Measurements from ENCODE around the gene MIEF2. TPM values are rescaled to one million over a fixed set of nuclear protein-coding genes. Genes with fewer than 3 reads are reported as not detected.
A peak's percentile ranks its signal among the peaks of the same experiment; 100 is the strongest.
"Not testable (repeated sequence)": the region's sequence is repeated elsewhere in the genome, so short reads cannot be mapped to it uniquely, and the experiment has no call there.

MIEF2 gene
- polyA plus RNA-seq (2012; ENCODE audit: low read depth, missing spikeins): 3.6 TPM

GRCh38 chr17:18260332-18261145 is at the start of gene MIEF2:
Gene MIEF2, plus strand, starts transcription at chr17:18260662. Its CDS starts 2,059 bp downstream, at chr17:18262721.
- TF ChIP-seq TAF1 (IDR thresholded peaks at IDR 0.05; ENCODE audit: low read depth, low read length) (no peak), POLR2A (IDR thresholded peaks at IDR 0.05; ENCODE audit: low read depth, low read length) (peak; percentile 56; the same call in 1 of the 2 replicates)
- DNase-seq (ENCODE audit: insufficient read length, low spot score) (peak; percentile 99), FAIRE-seq (peak; percentile 98)

- FAIRE-seq (no peak), DNase-seq (ENCODE audit: insufficient read length, low spot score) (no peak)
- TF ChIP-seq POU2F2 (IDR thresholded peaks at IDR 0.05; ENCODE audit: low read depth, low read length): no peak
- TF ChIP-seq PAX5 (IDR thresholded peaks at IDR 0.05; ENCODE audit: insufficient read depth, low read length, severe bottlenecking): no peak
- no peak for TF ChIP-seq TAF1 (IDR thresholded peaks at IDR 0.05; ENCODE audit: low read depth, low read length)
- no peak for TF ChIP-seq POLR2A (IDR thresholded peaks at IDR 0.05; ENCODE audit: low read depth, low read length)
- TF ChIP-seq SPI1 (IDR thresholded peaks at IDR 0.05; ENCODE audit: low read depth, low read length): no peak
- no peak for TF ChIP-seq POLR2AphosphoS5 (IDR thresholded peaks at IDR 0.05; ENCODE audit: low read depth, low read length)
Observed at GRCh38 chr17:18213666-18214270, 46.7 kb upstream of the MIEF2 start.

GRCh38 chr17:18216906-18217305 is 43.6 kb upstream of the MIEF2 start:
- not testable (repeated sequence) for FAIRE-seq; DNase-seq (ENCODE audit: insufficient read length, low spot score)

GRCh38 chr17:18217412-18218015 is 42.9 kb upstream of the MIEF2 start:
- TF ChIP-seq POLR2A (IDR thresholded peaks at IDR 0.05; ENCODE audit: low read depth, low read length) (no peak), SPI1 (IDR thresholded peaks at IDR 0.05; ENCODE audit: low read depth, low read length) (peak; percentile 30; the same call in 1 of the 2 replicates)
- FAIRE-seq (peak; percentile 91), DNase-seq (ENCODE audit: insufficient read length, low spot score) (peak; percentile 76)

GRCh38 chr17:18218756-18219415 is 41.6 kb upstream of the MIEF2 start:
- TF ChIP-seq POLR2AphosphoS5 (IDR thresholded peaks at IDR 0.05; ENCODE audit: low read depth, low read length) (no peak), TAF1 (IDR thresholded peaks at IDR 0.05; ENCODE audit: low read depth, low read length) (no peak), SPI1 (IDR thresholded peaks at IDR 0.05; ENCODE audit: low read depth, low read length) (no peak), POU2F2 (IDR thresholded peaks at IDR 0.05; ENCODE audit: low read depth, low read length) (no peak), POLR2A (IDR thresholded peaks at IDR 0.05; ENCODE audit: low read depth, low read length) (no peak), PAX5 (IDR thresholded peaks at IDR 0.05; ENCODE audit: insufficient read depth, low read length, severe bottlenecking) (no peak)
- FAIRE-seq (no peak), DNase-seq (ENCODE audit: insufficient read length, low spot score) (no peak)

GRCh38 chr17:18224053-18224386 is 36.4 kb upstream of the MIEF2 start:
- FAIRE-seq (no peak), DNase-seq (ENCODE audit: insufficient read length, low spot score) (no peak)
- no peak for TF ChIP-seq POLR2A (IDR thresholded peaks at IDR 0.05; ENCODE audit: low read depth, low read length)
- no peak for TF ChIP-seq TAF1 (IDR thresholded peaks at IDR 0.05; ENCODE audit: low read depth, low read length)

- TF ChIP-seq PAX5 (IDR thresholded peaks at IDR 0.05; ENCODE audit: insufficient read depth, low read length, severe bottlenecking): no peak
- TF ChIP-seq POLR2A (IDR thresholded peaks at IDR 0.05; ENCODE audit: low read depth, low read length): no peak
- no peak for TF ChIP-seq TAF1 (IDR thresholded peaks at IDR 0.05; ENCODE audit: low read depth, low read length)
- no peak for TF ChIP-seq SPI1 (IDR thresholded peaks at IDR 0.05; ENCODE audit: low read depth, low read length)
- TF ChIP-seq POU2F2 (IDR thresholded peaks at IDR 0.05; ENCODE audit: low read depth, low read length): no peak
- no peak for TF ChIP-seq POLR2AphosphoS5 (IDR thresholded peaks at IDR 0.05; ENCODE audit: low read depth, low read length)
- DNase-seq (ENCODE audit: insufficient read length, low spot score) (no peak), FAIRE-seq (no peak)
Observed at GRCh38 chr17:18224387-18225120, 35.9 kb upstream of the MIEF2 start.

- DNase-seq (ENCODE audit: insufficient read length, low spot score) (peak; percentile 100), FAIRE-seq (peak; percentile 98)
- TF ChIP-seq POLR2AphosphoS5 (IDR thresholded peaks at IDR 0.05; ENCODE audit: low read depth, low read length): no peak
- TF ChIP-seq POU2F2 (IDR thresholded peaks at IDR 0.05; ENCODE audit: low read depth, low read length): no peak
- TF ChIP-seq SPI1 (IDR thresholded peaks at IDR 0.05; ENCODE audit: low read depth, low read length): no peak
- TF ChIP-seq POLR2A (IDR thresholded peaks at IDR 0.05; ENCODE audit: low read depth, low read length): no peak
- no peak for TF ChIP-seq PAX5 (IDR thresholded peaks at IDR 0.05; ENCODE audit: insufficient read depth, low read length, severe bottlenecking)
- no peak for TF ChIP-seq TAF1 (IDR thresholded peaks at IDR 0.05; ENCODE audit: low read depth, low read length)
Observed at GRCh38 chr17:18225121-18225641, 35.3 kb upstream of the MIEF2 start, which contains the start of gene LLGL1. Gene LLGL1, plus strand, starts transcription at chr17:18225635. Its CDS starts 48 bp downstream, at chr17:18225683.

GRCh38 chr17:18225642-18226283 is 34.7 kb upstream of the MIEF2 start:
- DNase-seq (ENCODE audit: insufficient read length, low spot score) (no peak), FAIRE-seq (peak; percentile 52)
- TF ChIP-seq SPI1 (IDR thresholded peaks at IDR 0.05; ENCODE audit: low read depth, low read length): no peak
- TF ChIP-seq PAX5 (IDR thresholded peaks at IDR 0.05; ENCODE audit: insufficient read depth, low read length, severe bottlenecking): no peak
- TF ChIP-seq POU2F2 (IDR thresholded peaks at IDR 0.05; ENCODE audit: low read depth, low read length): no peak
- TF ChIP-seq TAF1 (IDR thresholded peaks at IDR 0.05; ENCODE audit: low read depth, low read length): no peak
- no peak for TF ChIP-seq POLR2AphosphoS5 (IDR thresholded peaks at IDR 0.05; ENCODE audit: low read depth, low read length)
- no peak for TF ChIP-seq POLR2A (IDR thresholded peaks at IDR 0.05; ENCODE audit: low read depth, low read length)
